HUES48 (cell line): Measurements from ENCODE around the gene KEAP1.

Experiments used
- H3K27ac ChIP-seq: one replicate; pipeline ENCODE4 v1.7.0; 2013; ENCODE audit warnings: low read depth, low read length, inconsistent platforms
- H3K27me3 ChIP-seq: 2 replicates; pipeline ENCODE4 v1.6.1; 2013; ENCODE audit warnings: mild to moderate bottlenecking, low read length; ENCODE audit not compliant: control insufficient read depth, insufficient read depth
- H3K36me3 ChIP-seq: 2 replicates; pipeline ENCODE4 v1.6.1; 2013; ENCODE audit warnings: low read length; ENCODE audit not compliant: control insufficient read depth, insufficient read depth
- H3K4me1 ChIP-seq: 2 replicates; pipeline ENCODE4 v1.6.1; 2013; ENCODE audit warnings: mild to moderate bottlenecking, low read length; ENCODE audit not compliant: control insufficient read depth, insufficient read depth
- H3K4me3 ChIP-seq: 2 replicates; pipeline ENCODE4 v1.5.1; 2013; ENCODE audit warnings: mild to moderate bottlenecking, low read depth, low read length
- H3K9ac ChIP-seq: 2 replicates; pipeline ENCODE4 v1.6.1; 2013; ENCODE audit warnings: mild to moderate bottlenecking, low read depth, low read length, moderate library complexity
- H3K9me3 ChIP-seq: 2 replicates; pipeline ENCODE4 v1.6.1; 2013; ENCODE audit warnings: low read length; ENCODE audit not compliant: control insufficient read depth, insufficient read depth

Gene KEAP1

GRCh38 chr19:10514211-10515145 is 11.3 kb upstream of the KEAP1 start:
- peak overlapping the region; percentile 56 for H3K4me3 ChIP-seq

GRCh38 chr19:10513223-10513622 is 10.1 kb upstream of the KEAP1 start:
- peaks cover 58% of the 10 kb centered on the region for H3K27me3 ChIP-seq
- H3K4me1 ChIP-seq: peaks cover 9% of the 10 kb centered on the region; the same call in 1 of the 2 replicates
- no peaks in the 10 kb centered on the region for H3K9me3 ChIP-seq
- H3K36me3 ChIP-seq: no peaks in the 10 kb centered on the region
- no peak overlapping the region for H3K4me3 ChIP-seq
- H3K9ac ChIP-seq: no peak overlapping the region
- H3K27ac ChIP-seq: no peak overlapping the region

More at GRCh38 chr19:10514211-10515145, 11.3 kb upstream of the KEAP1 start:
- Histone ChIP-seq H3K27ac (no peak overlapping the region), H3K4me1 (peaks cover 9% of the 10 kb centered on the region; the same call in 1 of the 2 replicates), H3K27me3 (peaks cover 71% of the 10 kb centered on the region), H3K36me3 (no peaks in the 10 kb centered on the region), H3K9me3 (no peaks in the 10 kb centered on the region), H3K9ac (0 out of 2 replicates have a peak overlapping the region, but pooled peaks have one; percentile 5)

GRCh38 chr19:10510301-10510802 is 7.2 kb upstream of the KEAP1 start:
- H3K9ac ChIP-seq: no peak overlapping the region
- H3K36me3 ChIP-seq: no peaks in the 10 kb centered on the region
- H3K4me1 ChIP-seq: peaks cover 3% of the 10 kb centered on the region; the same call in 1 of the 2 replicates
- no peaks in the 10 kb centered on the region for H3K9me3 ChIP-seq
- H3K4me3 ChIP-seq: no peak overlapping the region
- H3K27me3 ChIP-seq: peaks cover 29% of the 10 kb centered on the region
- H3K27ac ChIP-seq: no peak overlapping the region

- Histone ChIP-seq H3K27ac (no peak overlapping the region), H3K4me1 (no peaks in the 10 kb centered on the region), H3K36me3 (no peaks in the 10 kb centered on the region), H3K4me3 (no peak overlapping the region), H3K9me3 (no peaks in the 10 kb centered on the region), H3K9ac (no peak overlapping the region), H3K27me3 (peaks cover 13% of the 10 kb centered on the region)
Observed at GRCh38 chr19:10508707-10509106, 5.6 kb upstream of the KEAP1 start.

GRCh38 chr19:10508036-10508435 is 4.9 kb upstream of the KEAP1 start:
- Histone ChIP-seq H3K27ac (no peak overlapping the region), H3K9ac (no peak overlapping the region), H3K4me1 (no peaks in the 10 kb centered on the region), H3K36me3 (no peaks in the 10 kb centered on the region), H3K27me3 (peaks cover 6% of the 10 kb centered on the region), H3K9me3 (no peaks in the 10 kb centered on the region), H3K4me3 (no peak overlapping the region)

- H3K4me1 ChIP-seq: peaks cover 4% of the 10 kb centered on the region
- H3K27ac ChIP-seq: no peak overlapping the region
- no peaks in the 10 kb centered on the region for H3K27me3 ChIP-seq
- no peak overlapping the region for H3K9ac ChIP-seq
- H3K4me3 ChIP-seq: no peak overlapping the region
- no peaks in the 10 kb centered on the region for H3K9me3 ChIP-seq
- no peaks in the 10 kb centered on the region for H3K36me3 ChIP-seq
Observed at GRCh38 chr19:10505583-10506229, 2.5 kb upstream of the KEAP1 start.

GRCh38 chr19:10502524-10503001 is 593 bp downstream of the KEAP1 start:
- Histone ChIP-seq H3K4me1 (peaks cover 17% of the 10 kb centered on the region), H3K4me3 (peak overlapping the region; percentile 90), H3K9ac (peak overlapping the region; percentile 96), H3K27me3 (no peaks in the 10 kb centered on the region), H3K27ac (peak overlapping the region; percentile 88), H3K36me3 (peaks cover 20% of the 10 kb centered on the region), H3K9me3 (no peaks in the 10 kb centered on the region)

GRCh38 chr19:10501971-10502523 is 1.1 kb downstream of the KEAP1 start:
- Histone ChIP-seq H3K36me3 (peaks cover 25% of the 10 kb centered on the region), H3K4me3 (peak overlapping the region; percentile 90), H3K9me3 (no peaks in the 10 kb centered on the region), H3K27ac (peak overlapping the region; percentile 88), H3K4me1 (peaks cover 17% of the 10 kb centered on the region), H3K9ac (peak overlapping the region; percentile 96), H3K27me3 (no peaks in the 10 kb centered on the region)

- Histone ChIP-seq H3K36me3 (peaks cover 41% of the 10 kb centered on the region), H3K9me3 (no peaks in the 10 kb centered on the region), H3K9ac (no peak overlapping the region), H3K4me3 (peak overlapping the region; percentile 6; the same call in 1 of the 2 replicates), H3K27ac (peak overlapping the region; percentile 66), H3K27me3 (no peaks in the 10 kb centered on the region), H3K4me1 (peaks cover 17% of the 10 kb centered on the region)
Observed at GRCh38 chr19:10500247-10500592, 2.9 kb downstream of the KEAP1 start.

GRCh38 chr19:10499550-10500246 is 3.5 kb downstream of the KEAP1 start:
- H3K9ac ChIP-seq: no peak overlapping the region
- no peaks in the 10 kb centered on the region for H3K27me3 ChIP-seq
- peaks cover 17% of the 10 kb centered on the region for H3K4me1 ChIP-seq
- no peaks in the 10 kb centered on the region for H3K9me3 ChIP-seq
- peaks cover 47% of the 10 kb centered on the region for H3K36me3 ChIP-seq
- peak overlapping the region; percentile 6; the same call in 1 of the 2 replicates for H3K4me3 ChIP-seq
- H3K27ac ChIP-seq: peak overlapping the region; percentile 66
